Mesothelial cell of epicardium (in vitro differentiated cells): ENCODE measurements around the gene CSMD2. TPM values are rescaled to one million over a fixed set of nuclear protein-coding genes. Genes with fewer than 3 reads are reported as not detected.

ENCODE experiments used
- DNase-seq, 2 experiments: peaks; one replicate each; pipeline ENCODE4 v3.0.0; 2021; ENCODE audit warnings: low spot score in 2 of 2; ENCODE audit not compliant: unreplicated experiment in 2 of 2
- H3K27ac Mint-ChIP-seq: 2 replicates; pipeline ENCODE4 v1.8.0; 2021; ENCODE audit warnings: mixed read lengths
- H3K27me3 Mint-ChIP-seq: 2 replicates; pipeline ENCODE4 v1.8.0; 2021; ENCODE audit warnings: low read depth, mixed read lengths
- H3K36me3 Mint-ChIP-seq: 2 replicates; pipeline ENCODE4 v1.8.0; 2021; ENCODE audit warnings: mixed read lengths
- H3K4me1 Mint-ChIP-seq: 2 replicates; pipeline ENCODE4 v1.8.0; 2021; ENCODE audit warnings: mixed read lengths
- H3K4me3 Mint-ChIP-seq: 2 replicates; pipeline ENCODE4 v1.8.0; 2021; ENCODE audit warnings: mild to moderate bottlenecking, moderate library complexity, mixed read lengths
- H3K9me3 Mint-ChIP-seq: 2 replicates; pipeline ENCODE4 v1.8.0; 2021; ENCODE audit warnings: mixed read lengths
- CTCF ChIP-seq: fragments of 200-600 bp; sonication (generic); IDR thresholded peaks from one replicate; pipeline ENCODE4 v1.5.0; 2021; ENCODE audit warnings: antibody characterized with exemption; ENCODE audit not compliant: unreplicated experiment
- total RNA-seq: library from RNA; stranded (reverse); gene quantifications from 3 replicates; pipeline ENCODE4 v1.2.1, GENCODE V29; 2021

CSMD2 gene
- total RNA-seq, 1 donor from 2014 or later = 1.9 TPM

DNA sequence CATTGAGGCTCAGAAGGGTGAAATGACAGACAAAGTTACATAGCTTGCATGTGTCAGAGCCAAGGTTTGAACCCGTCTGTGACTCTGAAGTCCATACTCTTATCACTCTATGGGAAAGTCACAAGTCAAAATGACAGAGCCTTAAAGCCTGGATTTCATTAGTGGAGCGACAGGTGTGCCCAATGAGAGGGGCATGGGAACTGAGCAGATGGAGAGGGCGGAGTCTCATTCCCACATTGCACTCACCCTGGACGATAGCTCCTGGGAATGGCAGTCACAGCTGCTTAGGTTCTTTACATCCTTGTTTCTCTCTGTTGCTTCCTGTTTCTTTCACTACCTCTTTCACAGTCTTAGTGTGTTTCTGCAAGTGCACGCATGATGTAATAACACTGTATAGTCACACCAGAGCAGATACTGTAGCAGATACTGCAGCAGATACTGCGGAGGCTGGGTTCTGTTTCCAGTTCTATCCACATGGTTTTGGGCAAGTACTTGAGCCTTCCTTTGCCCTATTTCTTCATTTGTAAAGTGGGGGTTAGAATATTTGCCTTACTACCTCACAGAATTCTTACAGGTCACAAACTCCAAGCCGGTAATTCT, 565.4 kb downstream of the CSMD2 start:
- no peak for DNase-seq
- H3K27me3 Mint-ChIP-seq = peaks cover 68% of the 10 kb centered on the region
- no peak overlapping the region for H3K4me3 Mint-ChIP-seq
- no peak overlapping the region for H3K27ac Mint-ChIP-seq
- peaks cover 2% of the 10 kb centered on the region for H3K4me1 Mint-ChIP-seq
- no peak for TF ChIP-seq CTCF
- no peaks in the 10 kb centered on the region for H3K36me3 Mint-ChIP-seq
- no peaks in the 10 kb centered on the region for H3K9me3 Mint-ChIP-seq

DNA sequence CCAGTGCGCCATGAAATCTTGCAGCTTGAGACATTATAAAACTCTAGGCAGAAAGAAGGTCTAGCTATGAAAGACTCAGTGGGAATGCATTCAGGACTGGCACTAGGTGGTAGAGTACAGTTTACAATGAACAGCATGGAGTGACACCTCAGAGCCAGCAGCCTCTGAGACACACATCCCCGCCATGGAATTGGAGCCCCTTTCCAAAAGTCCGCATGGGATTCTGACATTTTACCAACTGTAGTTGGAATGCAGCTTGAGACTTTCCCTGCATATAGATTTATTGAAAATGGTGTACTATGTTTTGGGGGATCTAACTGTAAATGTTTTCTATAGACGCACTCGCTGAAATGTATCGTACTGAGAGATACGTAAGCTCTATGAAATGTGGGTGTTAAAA, 576.3 kb downstream of the CSMD2 start:
- Mint-ChIP-seq H3K4me1 (no peaks in the 10 kb centered on the region), H3K4me3 (no peak overlapping the region), H3K27me3 (peaks cover 21% of the 10 kb centered on the region), H3K27ac (no peak overlapping the region), H3K9me3 (no peaks in the 10 kb centered on the region), H3K36me3 (no peaks in the 10 kb centered on the region)
- DNase-seq = no peak
- TF ChIP-seq CTCF = no peak

DNA sequence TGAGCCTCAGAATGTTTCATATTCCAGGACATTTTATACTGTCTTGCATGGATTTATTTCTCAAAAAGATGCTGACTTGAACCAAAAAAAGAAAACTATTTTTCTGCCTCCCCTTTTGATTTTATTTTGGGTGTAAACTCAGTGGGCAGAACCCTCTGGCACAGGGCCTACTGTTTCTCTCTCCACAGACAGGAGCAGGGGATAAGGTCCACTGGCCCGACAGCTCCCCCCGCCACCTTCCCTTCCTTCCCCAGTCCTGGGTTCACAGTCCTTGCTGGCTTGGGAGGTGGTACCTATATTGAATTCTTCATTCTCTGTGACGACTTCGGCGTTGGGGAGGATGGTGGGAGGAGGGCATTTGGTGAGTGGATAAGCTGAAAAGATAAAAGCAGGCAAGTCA, 578.2 kb downstream of the CSMD2 start:
- Mint-ChIP-seq H3K36me3 (no peaks in the 10 kb centered on the region), H3K27ac (no peak overlapping the region), H3K9me3 (no peaks in the 10 kb centered on the region), H3K4me3 (no peak overlapping the region), H3K4me1 (no peaks in the 10 kb centered on the region), H3K27me3 (peaks cover 36% of the 10 kb centered on the region)
- TF ChIP-seq CTCF = no peak
- DNase-seq = no peak

GRCh38 chr1:33586106-33586505, 578.9 kb downstream of the CSMD2 start:
- TF ChIP-seq CTCF = no peak
- Mint-ChIP-seq H3K27ac (no peak overlapping the region), H3K4me3 (no peak overlapping the region), H3K27me3 (peaks cover 41% of the 10 kb centered on the region), H3K9me3 (no peaks in the 10 kb centered on the region), H3K4me1 (no peaks in the 10 kb centered on the region), H3K36me3 (no peaks in the 10 kb centered on the region)
- no peak for DNase-seq

DNA sequence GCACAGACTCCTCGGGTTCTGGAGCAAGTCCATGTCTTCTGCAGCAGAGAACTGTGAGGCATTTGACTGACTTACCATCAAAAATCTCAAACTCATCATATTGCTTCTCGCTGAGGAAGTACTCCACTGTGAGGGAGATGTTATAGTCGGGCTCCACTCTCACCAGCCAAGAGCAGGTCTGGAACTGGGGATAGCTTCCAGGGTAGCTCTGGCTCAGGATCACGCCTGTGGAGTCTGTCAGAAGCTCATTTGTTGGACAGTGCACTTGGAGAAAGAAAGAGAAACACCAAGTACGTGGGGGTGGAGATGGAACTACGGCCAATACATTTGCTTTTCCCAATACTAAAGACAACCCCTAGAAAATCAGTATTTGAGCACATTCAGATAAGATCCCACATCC, 581.5 kb downstream of the CSMD2 start:
- no peaks in the 10 kb centered on the region for H3K4me1 Mint-ChIP-seq
- H3K27ac Mint-ChIP-seq = no peak overlapping the region
- no peak overlapping the region for H3K4me3 Mint-ChIP-seq
- H3K36me3 Mint-ChIP-seq = no peaks in the 10 kb centered on the region
- DNase-seq = no peak
- H3K9me3 Mint-ChIP-seq = no peaks in the 10 kb centered on the region
- TF ChIP-seq CTCF = no peak
- H3K27me3 Mint-ChIP-seq = peaks cover 56% of the 10 kb centered on the region
